RWPE2 (cell line): ENCODE data around the gene ABCA12.
A peak's percentile ranks its signal among the peaks of the same experiment; 100 is the strongest.

Source experiments
- ATAC-seq: fragments of 200-7000 bp; cut with Tn5 transposase; 3 replicates; pipeline ENCODE4 v1.9.1; 2021; ENCODE audit warnings: low read depth
- DNase-seq: peaks from one replicate; pipeline ENCODE4 v3.0.0-alpha.2; 2020; ENCODE audit warnings: low spot score
- H3K27ac ChIP-seq: fragments of 450-650 bp; 2 replicates; pipeline ENCODE4 v1.5.1; 2017; ENCODE audit warnings: mild to moderate bottlenecking; ENCODE audit not compliant: poor library complexity, severe bottlenecking
- H3K27me3 ChIP-seq: fragments of 250-450 bp; sonication (Bioruptor Pico); 2 replicates; pipeline ENCODE4 v1.5.1; 2021; ENCODE audit warnings: mild to moderate bottlenecking, moderate library complexity; ENCODE audit not compliant: insufficient read depth, poor library complexity, severe bottlenecking
- H3K36me3 ChIP-seq: fragments of 250-450 bp; sonication (Bioruptor Pico); 2 replicates; pipeline ENCODE4 v1.5.1; 2020; ENCODE audit warnings: low read depth, mild to moderate bottlenecking, moderate library complexity
- H3K4me1 ChIP-seq: fragments of 250-450 bp; sonication (Bioruptor Pico); 2 replicates; pipeline ENCODE4 v1.5.1; 2021; ENCODE audit warnings: mild to moderate bottlenecking, moderate library complexity; ENCODE audit not compliant: insufficient read depth, poor library complexity, severe bottlenecking
- H3K4me3 ChIP-seq: fragments of 250-450 bp; sonication (Bioruptor Pico); 2 replicates; pipeline ENCODE4 v1.5.1; 2021; ENCODE audit warnings: mild to moderate bottlenecking, moderate library complexity; ENCODE audit not compliant: severe bottlenecking
- H3K9me3 ChIP-seq: fragments of 250-450 bp; sonication (Bioruptor Pico); 2 replicates; pipeline ENCODE4 v1.5.1; 2021; ENCODE audit warnings: mild to moderate bottlenecking, moderate library complexity; ENCODE audit not compliant: severe bottlenecking
- TF ChIP-seq, protein P1 (sequence below): fragments of 450-650 bp; IDR thresholded peaks from one replicate; pipeline ENCODE4 v1.5.1; 2017; ENCODE audit warnings: mild to moderate bottlenecking, moderate library complexity; ENCODE audit not compliant: poor library complexity, severe bottlenecking

ABCA12 gene

GRCh38 chr2:215068399-215068798 is 70.0 kb downstream of the ABCA12 start:
- Histone ChIP-seq H3K9me3 (no peaks in the 10 kb centered on the region), H3K27ac (no peak overlapping the region), H3K4me3 (no peak overlapping the region), H3K4me1 (no peaks in the 10 kb centered on the region), H3K27me3 (no peaks in the 10 kb centered on the region), H3K36me3 (no peaks in the 10 kb centered on the region)
- TF ChIP-seq, protein P1, sequence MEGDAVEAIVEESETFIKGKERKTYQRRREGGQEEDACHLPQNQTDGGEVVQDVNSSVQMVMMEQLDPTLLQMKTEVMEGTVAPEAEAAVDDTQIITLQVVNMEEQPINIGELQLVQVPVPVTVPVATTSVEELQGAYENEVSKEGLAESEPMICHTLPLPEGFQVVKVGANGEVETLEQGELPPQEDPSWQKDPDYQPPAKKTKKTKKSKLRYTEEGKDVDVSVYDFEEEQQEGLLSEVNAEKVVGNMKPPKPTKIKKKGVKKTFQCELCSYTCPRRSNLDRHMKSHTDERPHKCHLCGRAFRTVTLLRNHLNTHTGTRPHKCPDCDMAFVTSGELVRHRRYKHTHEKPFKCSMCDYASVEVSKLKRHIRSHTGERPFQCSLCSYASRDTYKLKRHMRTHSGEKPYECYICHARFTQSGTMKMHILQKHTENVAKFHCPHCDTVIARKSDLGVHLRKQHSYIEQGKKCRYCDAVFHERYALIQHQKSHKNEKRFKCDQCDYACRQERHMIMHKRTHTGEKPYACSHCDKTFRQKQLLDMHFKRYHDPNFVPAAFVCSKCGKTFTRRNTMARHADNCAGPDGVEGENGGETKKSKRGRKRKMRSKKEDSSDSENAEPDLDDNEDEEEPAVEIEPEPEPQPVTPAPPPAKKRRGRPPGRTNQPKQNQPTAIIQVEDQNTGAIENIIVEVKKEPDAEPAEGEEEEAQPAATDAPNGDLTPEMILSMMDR, result no peak
- DNase-seq (no peak), ATAC-seq (no peak)

DNA sequence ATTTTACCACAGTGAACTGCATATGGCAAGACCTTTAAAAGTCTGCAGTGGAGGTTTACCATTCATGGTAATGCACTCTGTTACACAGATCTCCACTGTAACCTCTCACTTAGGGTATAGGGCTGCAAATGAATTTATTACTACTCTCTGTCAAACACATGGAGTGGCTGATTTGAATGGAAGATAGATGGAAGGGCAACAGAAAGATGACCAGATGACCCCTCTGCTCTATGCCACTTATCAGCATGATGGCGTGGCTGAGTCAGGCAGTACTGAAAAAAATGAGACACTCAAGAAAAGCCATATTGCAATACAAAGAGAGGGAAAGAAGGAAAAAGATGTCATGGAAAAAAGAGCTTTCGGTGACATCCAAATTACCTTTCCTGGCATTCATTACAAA is 72.3 kb downstream of the ABCA12 start:
- no peak overlapping the region for H3K27ac ChIP-seq
- H3K27me3 ChIP-seq, result no peaks in the 10 kb centered on the region
- no peaks in the 10 kb centered on the region for H3K4me1 ChIP-seq
- TF ChIP-seq, protein P1, result no peak
- no peak overlapping the region for H3K4me3 ChIP-seq
- no peak for ATAC-seq
- no peaks in the 10 kb centered on the region for H3K36me3 ChIP-seq
- H3K9me3 ChIP-seq, result no peaks in the 10 kb centered on the region
- DNase-seq, result no peak

DNA sequence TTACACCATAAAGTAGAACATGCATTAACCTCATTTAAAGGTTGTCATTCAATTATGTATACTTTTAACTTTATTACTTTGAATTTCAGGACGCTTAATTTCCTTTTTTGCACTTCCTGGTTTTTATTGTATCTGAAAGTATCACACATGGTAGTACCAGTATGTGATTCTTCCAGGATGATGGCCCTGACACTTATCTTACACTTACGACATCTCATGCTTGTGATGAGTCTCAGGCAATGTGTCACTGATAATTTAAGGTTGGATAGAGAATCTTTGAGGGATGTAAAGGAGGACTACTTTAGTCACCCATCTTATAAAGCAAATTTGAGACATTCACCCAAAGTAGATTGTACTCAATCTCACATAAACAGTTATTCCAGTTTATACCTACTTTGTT is 74.9 kb downstream of the ABCA12 start:
- ATAC-seq, result no peak
- H3K36me3 ChIP-seq, result no peaks in the 10 kb centered on the region
- no peak overlapping the region for H3K4me3 ChIP-seq
- H3K27me3 ChIP-seq, result no peaks in the 10 kb centered on the region
- no peak overlapping the region for H3K27ac ChIP-seq
- H3K9me3 ChIP-seq, result no peaks in the 10 kb centered on the region
- TF ChIP-seq, protein P1, result no peak
- no peak for DNase-seq
- no peaks in the 10 kb centered on the region for H3K4me1 ChIP-seq

DNA sequence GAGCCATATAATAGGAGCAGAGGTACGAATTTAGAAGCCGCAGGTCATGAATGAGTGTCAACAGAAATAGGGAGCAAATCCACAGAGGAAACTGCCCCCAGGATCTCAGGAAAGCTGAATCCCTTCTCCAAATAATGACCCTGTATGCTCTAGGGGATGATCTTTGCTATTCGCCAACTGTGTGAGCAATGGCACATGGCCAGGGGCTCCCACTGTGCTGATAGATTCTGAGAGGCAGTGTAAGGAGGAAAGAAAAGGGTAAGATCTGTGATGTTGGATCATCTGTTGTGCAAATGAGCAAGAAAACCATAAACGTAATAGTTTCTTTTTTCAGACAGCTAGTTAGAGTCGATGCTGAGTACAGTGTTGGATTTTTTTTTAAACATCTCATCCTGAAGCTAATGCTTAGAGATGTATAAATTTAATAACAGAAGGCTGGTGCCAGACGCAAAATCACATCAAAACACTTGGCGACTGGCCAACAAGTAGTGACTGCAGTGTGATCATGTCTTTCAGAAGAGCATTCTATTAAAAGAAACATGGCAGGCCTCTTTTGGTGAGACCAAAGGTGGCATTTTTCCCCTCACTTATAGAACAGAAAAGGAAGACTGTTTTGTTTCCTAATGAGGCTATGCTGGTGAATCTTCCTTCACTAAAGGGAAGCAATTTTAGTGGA is 77.4 kb downstream of the ABCA12 start:
- ATAC-seq (no peak), DNase-seq (no peak)
- Histone ChIP-seq H3K9me3 (no peaks in the 10 kb centered on the region), H3K4me1 (no peaks in the 10 kb centered on the region), H3K36me3 (no peaks in the 10 kb centered on the region), H3K27ac (no peak overlapping the region), H3K4me3 (no peak overlapping the region), H3K27me3 (no peaks in the 10 kb centered on the region)
- TF ChIP-seq, protein P1, result no peak

DNA sequence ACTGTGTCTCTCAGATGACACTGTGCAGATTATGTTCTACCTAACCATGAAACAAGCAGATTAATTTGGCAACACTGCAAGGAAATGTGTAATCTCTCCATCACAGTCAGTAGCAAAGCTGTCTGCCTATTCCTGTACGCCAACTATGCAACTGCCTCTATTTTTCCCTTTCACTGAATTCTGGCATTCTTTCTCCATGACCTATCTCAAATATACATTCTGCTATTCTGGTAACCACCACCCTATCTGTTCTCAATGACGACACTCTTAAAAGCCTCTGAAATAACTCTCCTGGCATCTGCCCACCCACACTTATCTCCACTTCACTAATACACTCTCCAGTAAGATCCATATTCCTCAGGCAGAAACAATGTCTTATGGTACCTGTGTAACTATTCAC is 78.7 kb downstream of the ABCA12 start:
- H3K36me3 ChIP-seq, result no peaks in the 10 kb centered on the region
- DNase-seq (no peak), ATAC-seq (0 out of 3 replicates have a peak, but pooled peaks have one; percentile 19)
- no peak overlapping the region for H3K4me3 ChIP-seq
- H3K4me1 ChIP-seq, result no peaks in the 10 kb centered on the region
- H3K27me3 ChIP-seq, result no peaks in the 10 kb centered on the region
- TF ChIP-seq, protein P1, result no peak
- no peak overlapping the region for H3K27ac ChIP-seq
- no peaks in the 10 kb centered on the region for H3K9me3 ChIP-seq
